ENCODE results near the gene MMEL1.

DNA sequence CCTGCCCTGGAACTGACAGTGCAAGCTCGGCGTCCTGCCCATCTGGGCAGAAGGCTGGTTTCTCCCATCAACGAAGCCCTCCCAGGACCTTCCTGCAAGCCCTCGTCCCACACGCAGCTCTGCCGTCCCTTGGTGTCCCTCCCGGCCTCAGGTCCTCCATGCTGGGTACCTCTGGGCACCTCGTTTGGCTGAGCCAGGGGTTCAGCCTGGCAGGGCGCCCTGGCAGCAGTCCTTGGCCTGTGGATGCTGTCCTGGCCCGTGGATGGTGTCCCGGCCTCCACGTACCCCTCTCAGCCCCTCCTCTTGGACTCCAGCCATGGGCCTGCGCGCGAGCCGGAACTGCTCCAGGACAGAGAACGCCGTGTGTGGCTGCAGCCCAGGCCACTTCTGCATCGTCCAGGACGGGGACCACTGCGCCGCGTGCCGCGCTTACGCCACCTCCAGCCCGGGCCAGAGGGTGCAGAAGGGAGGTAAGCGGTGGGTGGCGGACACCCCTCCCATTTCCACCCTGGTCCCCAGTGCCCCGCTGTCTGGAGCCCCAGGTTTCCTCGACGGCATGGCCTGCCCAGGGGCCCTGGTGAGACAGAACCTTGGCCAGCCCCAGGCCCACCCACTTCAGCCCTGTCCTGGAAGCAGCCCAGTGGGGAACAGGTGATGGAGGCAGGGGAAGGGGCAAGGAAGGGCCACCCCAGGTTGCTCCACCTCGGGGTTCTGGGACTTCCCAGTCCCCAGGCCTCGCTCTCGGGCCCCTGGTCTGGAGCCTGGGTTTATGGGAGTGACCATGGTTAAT lies 73.1 kb downstream of the MMEL1 start:
- TF ChIP-seq, protein P1, sequence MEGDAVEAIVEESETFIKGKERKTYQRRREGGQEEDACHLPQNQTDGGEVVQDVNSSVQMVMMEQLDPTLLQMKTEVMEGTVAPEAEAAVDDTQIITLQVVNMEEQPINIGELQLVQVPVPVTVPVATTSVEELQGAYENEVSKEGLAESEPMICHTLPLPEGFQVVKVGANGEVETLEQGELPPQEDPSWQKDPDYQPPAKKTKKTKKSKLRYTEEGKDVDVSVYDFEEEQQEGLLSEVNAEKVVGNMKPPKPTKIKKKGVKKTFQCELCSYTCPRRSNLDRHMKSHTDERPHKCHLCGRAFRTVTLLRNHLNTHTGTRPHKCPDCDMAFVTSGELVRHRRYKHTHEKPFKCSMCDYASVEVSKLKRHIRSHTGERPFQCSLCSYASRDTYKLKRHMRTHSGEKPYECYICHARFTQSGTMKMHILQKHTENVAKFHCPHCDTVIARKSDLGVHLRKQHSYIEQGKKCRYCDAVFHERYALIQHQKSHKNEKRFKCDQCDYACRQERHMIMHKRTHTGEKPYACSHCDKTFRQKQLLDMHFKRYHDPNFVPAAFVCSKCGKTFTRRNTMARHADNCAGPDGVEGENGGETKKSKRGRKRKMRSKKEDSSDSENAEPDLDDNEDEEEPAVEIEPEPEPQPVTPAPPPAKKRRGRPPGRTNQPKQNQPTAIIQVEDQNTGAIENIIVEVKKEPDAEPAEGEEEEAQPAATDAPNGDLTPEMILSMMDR (IDR thresholded peaks at IDR 0.05) = no peak
- no peak for TF ChIP-seq RCOR1 (IDR thresholded peaks at IDR 0.05; ENCODE audit: low read length)
- TF ChIP-seq GATA2 (CRISPR knock-in tag; IDR thresholded peaks at IDR 0.05) = no peak
- TF ChIP-seq SMC3 (IDR thresholded peaks at IDR 0.05; ENCODE audit: low read depth, low read length) = no peak
- TF ChIP-seq EZH2phosphoT487 (IDR thresholded peaks at IDR 0.05; ENCODE audit: borderline replicate concordance, low read depth) = no peak
- TF ChIP-seq FOXJ3 (CRISPR knock-in tag; IDR thresholded peaks at IDR 0.05) = no peak
- TF ChIP-seq JUND (IDR thresholded peaks at IDR 0.05) = no peak
- TF ChIP-seq, protein P2, sequence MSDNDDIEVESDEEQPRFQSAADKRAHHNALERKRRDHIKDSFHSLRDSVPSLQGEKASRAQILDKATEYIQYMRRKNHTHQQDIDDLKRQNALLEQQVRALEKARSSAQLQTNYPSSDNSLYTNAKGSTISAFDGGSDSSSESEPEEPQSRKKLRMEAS (IDR thresholded peaks at IDR 0.05; ENCODE audit: low read depth) = no peak
- TF ChIP-seq POLR2AphosphoS5 (IDR thresholded peaks at IDR 0.05; ENCODE audit: low read depth, low read length) = no peak
- no peak for TF ChIP-seq MEF2A (IDR thresholded peaks at IDR 0.05; ENCODE audit: borderline replicate concordance, low read depth)
- TF ChIP-seq, protein P3, sequence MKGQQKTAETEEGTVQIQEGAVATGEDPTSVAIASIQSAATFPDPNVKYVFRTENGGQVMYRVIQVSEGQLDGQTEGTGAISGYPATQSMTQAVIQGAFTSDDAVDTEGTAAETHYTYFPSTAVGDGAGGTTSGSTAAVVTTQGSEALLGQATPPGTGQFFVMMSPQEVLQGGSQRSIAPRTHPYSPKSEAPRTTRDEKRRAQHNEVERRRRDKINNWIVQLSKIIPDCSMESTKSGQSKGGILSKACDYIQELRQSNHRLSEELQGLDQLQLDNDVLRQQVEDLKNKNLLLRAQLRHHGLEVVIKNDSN (IDR thresholded peaks at IDR 0.05; ENCODE audit: borderline replicate concordance, low read depth) = no peak
- TF ChIP-seq, protein P4, sequence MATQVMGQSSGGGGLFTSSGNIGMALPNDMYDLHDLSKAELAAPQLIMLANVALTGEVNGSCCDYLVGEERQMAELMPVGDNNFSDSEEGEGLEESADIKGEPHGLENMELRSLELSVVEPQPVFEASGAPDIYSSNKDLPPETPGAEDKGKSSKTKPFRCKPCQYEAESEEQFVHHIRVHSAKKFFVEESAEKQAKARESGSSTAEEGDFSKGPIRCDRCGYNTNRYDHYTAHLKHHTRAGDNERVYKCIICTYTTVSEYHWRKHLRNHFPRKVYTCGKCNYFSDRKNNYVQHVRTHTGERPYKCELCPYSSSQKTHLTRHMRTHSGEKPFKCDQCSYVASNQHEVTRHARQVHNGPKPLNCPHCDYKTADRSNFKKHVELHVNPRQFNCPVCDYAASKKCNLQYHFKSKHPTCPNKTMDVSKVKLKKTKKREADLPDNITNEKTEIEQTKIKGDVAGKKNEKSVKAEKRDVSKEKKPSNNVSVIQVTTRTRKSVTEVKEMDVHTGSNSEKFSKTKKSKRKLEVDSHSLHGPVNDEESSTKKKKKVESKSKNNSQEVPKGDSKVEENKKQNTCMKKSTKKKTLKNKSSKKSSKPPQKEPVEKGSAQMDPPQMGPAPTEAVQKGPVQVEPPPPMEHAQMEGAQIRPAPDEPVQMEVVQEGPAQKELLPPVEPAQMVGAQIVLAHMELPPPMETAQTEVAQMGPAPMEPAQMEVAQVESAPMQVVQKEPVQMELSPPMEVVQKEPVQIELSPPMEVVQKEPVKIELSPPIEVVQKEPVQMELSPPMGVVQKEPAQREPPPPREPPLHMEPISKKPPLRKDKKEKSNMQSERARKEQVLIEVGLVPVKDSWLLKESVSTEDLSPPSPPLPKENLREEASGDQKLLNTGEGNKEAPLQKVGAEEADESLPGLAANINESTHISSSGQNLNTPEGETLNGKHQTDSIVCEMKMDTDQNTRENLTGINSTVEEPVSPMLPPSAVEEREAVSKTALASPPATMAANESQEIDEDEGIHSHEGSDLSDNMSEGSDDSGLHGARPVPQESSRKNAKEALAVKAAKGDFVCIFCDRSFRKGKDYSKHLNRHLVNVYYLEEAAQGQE (IDR thresholded peaks at IDR 0.05; ENCODE audit: low read depth, low read length) = no peak
- TF ChIP-seq, protein P5, sequence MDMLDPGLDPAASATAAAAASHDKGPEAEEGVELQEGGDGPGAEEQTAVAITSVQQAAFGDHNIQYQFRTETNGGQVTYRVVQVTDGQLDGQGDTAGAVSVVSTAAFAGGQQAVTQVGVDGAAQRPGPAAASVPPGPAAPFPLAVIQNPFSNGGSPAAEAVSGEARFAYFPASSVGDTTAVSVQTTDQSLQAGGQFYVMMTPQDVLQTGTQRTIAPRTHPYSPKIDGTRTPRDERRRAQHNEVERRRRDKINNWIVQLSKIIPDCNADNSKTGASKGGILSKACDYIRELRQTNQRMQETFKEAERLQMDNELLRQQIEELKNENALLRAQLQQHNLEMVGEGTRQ (IDR thresholded peaks at IDR 0.05; ENCODE audit: borderline replicate concordance, low read depth, low read length) = no peak
- no peak for TF ChIP-seq CHD2 (IDR thresholded peaks at IDR 0.05; ENCODE audit: low read length, partially characterized antibody)
